ENCODE measurements around the gene EBP.

DNA sequence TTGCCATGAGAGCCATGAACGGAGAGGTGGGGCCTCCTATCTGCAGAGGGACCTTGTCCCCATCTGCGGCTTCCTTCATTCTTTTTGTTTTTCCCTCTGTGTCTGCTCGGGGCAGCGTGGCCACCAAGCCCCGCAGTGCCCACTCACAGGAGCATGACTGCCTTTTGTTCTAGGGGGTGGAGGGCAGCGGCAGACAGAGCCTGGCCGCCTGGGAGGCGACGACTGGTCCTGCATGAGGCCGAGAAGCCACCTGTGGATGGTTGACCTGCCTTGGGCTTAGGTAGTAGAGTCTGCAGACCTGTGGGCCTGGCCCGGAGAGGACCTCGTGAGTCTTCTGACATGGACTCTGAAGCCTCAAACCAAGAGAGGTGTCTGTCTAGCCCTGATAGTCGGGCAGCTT, 54.0 kb downstream of the EBP start:
- TF ChIP-seq, protein P1, sequence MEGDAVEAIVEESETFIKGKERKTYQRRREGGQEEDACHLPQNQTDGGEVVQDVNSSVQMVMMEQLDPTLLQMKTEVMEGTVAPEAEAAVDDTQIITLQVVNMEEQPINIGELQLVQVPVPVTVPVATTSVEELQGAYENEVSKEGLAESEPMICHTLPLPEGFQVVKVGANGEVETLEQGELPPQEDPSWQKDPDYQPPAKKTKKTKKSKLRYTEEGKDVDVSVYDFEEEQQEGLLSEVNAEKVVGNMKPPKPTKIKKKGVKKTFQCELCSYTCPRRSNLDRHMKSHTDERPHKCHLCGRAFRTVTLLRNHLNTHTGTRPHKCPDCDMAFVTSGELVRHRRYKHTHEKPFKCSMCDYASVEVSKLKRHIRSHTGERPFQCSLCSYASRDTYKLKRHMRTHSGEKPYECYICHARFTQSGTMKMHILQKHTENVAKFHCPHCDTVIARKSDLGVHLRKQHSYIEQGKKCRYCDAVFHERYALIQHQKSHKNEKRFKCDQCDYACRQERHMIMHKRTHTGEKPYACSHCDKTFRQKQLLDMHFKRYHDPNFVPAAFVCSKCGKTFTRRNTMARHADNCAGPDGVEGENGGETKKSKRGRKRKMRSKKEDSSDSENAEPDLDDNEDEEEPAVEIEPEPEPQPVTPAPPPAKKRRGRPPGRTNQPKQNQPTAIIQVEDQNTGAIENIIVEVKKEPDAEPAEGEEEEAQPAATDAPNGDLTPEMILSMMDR (conservative IDR thresholded peaks at IDR 0.05 in 1 of 2, IDR thresholded peaks at IDR 0.05 in 1 of 2; ENCODE audit: low read depth in 1 of 2, low read length in 2 of 2), result no peak
- TF ChIP-seq EZH2 (IDR thresholded peaks at IDR 0.05; ENCODE audit: low read length, missing control alignments), result no peak

Data from fibroblast of lung (primary cell).